GM18526 (cell line): ENCODE data around the gene MIB1.

Experiments
- POLR2A ChIP-seq: IDR thresholded peaks from 3 replicates; pipeline ENCODE4 v1.6.1; 2011; ENCODE audit not compliant: insufficient read length; ENCODE audit errors: extremely low read depth

MIB1 gene

GRCh38 chr18:21826641-21827302 is 86.2 kb downstream of the MIB1 start:
- no peak for TF ChIP-seq POLR2A

- TF ChIP-seq POLR2A, result no peak
Measured at GRCh38 chr18:21830532-21830931, 89.9 kb downstream of the MIB1 start.

GRCh38 chr18:21831413-21831831 is 90.8 kb downstream of the MIB1 start:
- no peak for TF ChIP-seq POLR2A

- TF ChIP-seq POLR2A, result no peak
Measured at GRCh38 chr18:21833604-21834298, 93.2 kb downstream of the MIB1 start.

- no peak for TF ChIP-seq POLR2A
Measured at GRCh38 chr18:21834299-21834660, 93.7 kb downstream of the MIB1 start.

- no peak for TF ChIP-seq POLR2A
Measured at GRCh38 chr18:21841570-21841969, 101.0 kb downstream of the MIB1 start.

- TF ChIP-seq POLR2A, result no peak
Measured at GRCh38 chr18:21843341-21843740, 102.7 kb downstream of the MIB1 start.

- TF ChIP-seq POLR2A, result no peak
Measured at GRCh38 chr18:21851327-21851961, 110.9 kb downstream of the MIB1 start.

GRCh38 chr18:21853016-21853415 is 112.4 kb downstream of the MIB1 start:
- no peak for TF ChIP-seq POLR2A

- TF ChIP-seq POLR2A, result no peak
Measured at GRCh38 chr18:21853775-21854552, 113.4 kb downstream of the MIB1 start.

GRCh38 chr18:21855432-21855831 is 114.8 kb downstream of the MIB1 start:
- no peak for TF ChIP-seq POLR2A

GRCh38 chr18:21857871-21858270 is 117.3 kb downstream of the MIB1 start:
- TF ChIP-seq POLR2A, result no peak

GRCh38 chr18:21858544-21858943 is 118.0 kb downstream of the MIB1 start:
- TF ChIP-seq POLR2A, result no peak

GRCh38 chr18:21864386-21864785 is 123.8 kb downstream of the MIB1 start:
- TF ChIP-seq POLR2A, result no peak

GRCh38 chr18:21865043-21865442 is 124.5 kb downstream of the MIB1 start:
- no peak for TF ChIP-seq POLR2A

- TF ChIP-seq POLR2A, result no peak
Measured at GRCh38 chr18:21868770-21869169, 128.2 kb downstream of the MIB1 start.

GRCh38 chr18:21889570-21889969 is 149.0 kb downstream of the MIB1 start:
- no peak for TF ChIP-seq POLR2A
